K562 (cell line): ENCODE results near the gene STMP1. TPM values are rescaled to one million over a fixed set of nuclear protein-coding genes. Genes with fewer than 3 reads are reported as not detected.
A peak's percentile ranks its signal among the peaks of the same experiment; 100 is the strongest.

ENCODE experiments used
- ATAC-seq: fragments of 200-7000 bp; cut with Tn5 transposase; 3 replicates; pipeline ENCODE4 v1.9.1; 2020; ENCODE audit warnings: moderate library complexity
- BruUV-seq: library from RNA; stranded (reverse); fragments of 400-500 nt; replicated peaks from 2 replicates; lab custom pipeline; 2021; lab: Mats Ljungman, UMichigan
- CTCF ChIA-PET: fragments of 300-600 bp; formaldehyde crosslinking; extraction: SDS; loops from one replicate; lab custom pipeline; 2021; ENCODE audit warnings: low intra/inter-chr PET ratio; lab: Yijun Ruan, JAX
- POLR2A ChIA-PET: fragments of 300-600, 350-650 bp; sonication (Branson Sonifier 250); formaldehyde crosslinking; extraction: SDS; loops from one replicate; lab custom pipeline; 2021; ENCODE audit warnings: antibody characterized with exemption, inconsistent platforms; lab: Yijun Ruan, JAX
- DNase-seq, 4 experiments: peaks; one replicate each; pipeline versions ENCODE4 v3.0.0 to v3.0.0-alpha.2; 2011 to 2018; ENCODE audit warnings: low spot score in 3 of 4, mixed read lengths in 3 of 4; ENCODE audit errors: extremely low read depth in 1 of 4
- FAIRE-seq: peaks from 2 replicates; lab custom pipeline; 2011; peaks lifted over from hg19 to GRCh38; lab: Jason Lieb, UNC
- H2AFZ ChIP-seq: 2 replicates; pipeline ENCODE4 v1.6.0; 2011; ENCODE audit warnings: low read depth, low read length, control low read depth, inconsistent platforms
- H3K27ac ChIP-seq: fragments of 200-600 bp; 3 replicates; pipeline ENCODE4 v1.8.0; 2011; ENCODE audit warnings: low read depth, mild to moderate bottlenecking, control low read depth, inconsistent platforms, low read length, moderate library complexity, mixed read lengths; ENCODE audit errors: extremely low read depth
- H3K27me3 ChIP-seq, 2 experiments: fragments of 300-600 bp in 1 of 2; 2 replicates in 1 of 2; 3 replicates in 1 of 2; pipeline versions ENCODE4 v1.6.0 to v1.8.0; 2011; ENCODE audit warnings: inconsistent platforms in 2 of 2, low read length in 2 of 2, mild to moderate bottlenecking in 1 of 2, mixed read lengths in 1 of 2, moderate library complexity in 1 of 2; ENCODE audit not compliant: control insufficient read depth in 2 of 2, insufficient read depth in 2 of 2
- H3K36me3 ChIP-seq: fragments of 300-600 bp; 3 replicates; pipeline ENCODE4 v1.8.0; 2011; ENCODE audit warnings: mild to moderate bottlenecking, low read length, inconsistent platforms; ENCODE audit not compliant: control insufficient read depth, insufficient read depth
- H3K4me1 ChIP-seq, 2 experiments: fragments of 200-600 bp in 1 of 2; replicated peaks in 1 of 2; 2 replicates in 1 of 2; 3 replicates in 1 of 2; pipeline versions ENCODE4 v1.5.1 to v1.8.0; 2011; ENCODE audit warnings: inconsistent platforms in 2 of 2, low read length in 2 of 2, mild to moderate bottlenecking in 1 of 2, mixed read lengths in 1 of 2, moderate library complexity in 1 of 2; ENCODE audit not compliant: control insufficient read depth in 2 of 2, insufficient read depth in 2 of 2
- H3K4me2 ChIP-seq: 2 replicates; pipeline ENCODE4 v1.6.1; 2011; ENCODE audit warnings: low read length, control low read depth, inconsistent platforms, mixed read lengths; ENCODE audit not compliant: insufficient read depth
- H3K4me3 ChIP-seq: fragments of 200-600 bp; sonication (generic), shearing (Covaris generic); 2 replicates; pipeline ENCODE4 v1.5.1; 2016; ENCODE audit warnings: control low read depth, inconsistent platforms
- H3K79me2 ChIP-seq: fragments of 200-600 bp; 3 replicates; pipeline ENCODE4 v1.8.0; 2011; ENCODE audit warnings: low read length, inconsistent platforms; ENCODE audit not compliant: control insufficient read depth, insufficient read depth
- H3K9ac ChIP-seq, 2 experiments: 2 replicates each; pipeline versions ENCODE4 v1.6.0 to v1.6.1; 2011; ENCODE audit warnings: low read depth in 2 of 2, low read length in 2 of 2, control low read depth in 1 of 2, inconsistent platforms in 1 of 2, mild to moderate bottlenecking in 1 of 2, mixed read lengths in 1 of 2; ENCODE audit not compliant: insufficient read depth in 1 of 2
- H3K9me1 ChIP-seq: one replicate; pipeline ENCODE4 v1.6.0; 2011; ENCODE audit warnings: inconsistent platforms, mild to moderate bottlenecking, low read length, moderate library complexity; ENCODE audit not compliant: control insufficient read depth, insufficient read depth
- H3K9me3 ChIP-seq: replicated peaks from 2 replicates; pipeline ENCODE4 v1.5.1; 2011; ENCODE audit warnings: low read depth, low read length, inconsistent platforms; ENCODE audit not compliant: control insufficient read depth, insufficient read depth
- H4K20me1 ChIP-seq: replicated peaks from 2 replicates; pipeline ENCODE4 v1.6.1; 2011; ENCODE audit warnings: low read length, inconsistent platforms, mixed read lengths; ENCODE audit not compliant: control insufficient read depth, insufficient read depth
- E2F8 ChIP-seq: fragments of 450-650 bp; IDR thresholded peaks from 2 replicates; pipeline ENCODE4 v1.7.1; 2018; ENCODE audit warnings: mild to moderate bottlenecking, low read depth; ENCODE audit not compliant: partially characterized antibody
- PHF20 ChIP-seq: fragments of 450-650 bp; IDR thresholded peaks from 2 replicates; pipeline ENCODE4 v1.6.1; 2018; ENCODE audit not compliant: partially characterized antibody
- SP1 ChIP-seq: sonication (generic); formaldehyde crosslinking; IDR thresholded peaks from 2 replicates; pipeline ENCODE4 v1.8.1; 2022; ENCODE audit warnings: mild to moderate bottlenecking, missing genetic modification reagents
- SRSF7 ChIP-seq: fragments of 200-400 bp; formaldehyde crosslinking; optimal IDR thresholded peaks from 2 replicates; pipeline ENCODE3; 2017; ENCODE audit warnings: mild to moderate bottlenecking, low read depth, low read length
- ZNF655 ChIP-seq: fragments of 250-450 bp; sonication (Bioruptor Pico); IDR thresholded peaks from 2 replicates; pipeline ENCODE4 v1.5.0; 2021
- WGBS: fragments of 100-300 bp; shearing (Covaris generic); methylation state at CpG from one replicate; pipeline ENCODE4 v1.1.6; 2016; ENCODE audit warnings: low coverage, mixed read lengths; ENCODE audit not compliant: insufficient coverage; ENCODE audit errors: missing lambda C conversion rate; 5-methylcytosine and 5-hydroxymethylcytosine counted together
- in situ Hi-C: fragments of 300-500 bp; cut with MboI; formaldehyde crosslinking; loops from 4 replicates; pipeline ENCODE4 v1.15.0; 2018; ENCODE audit warnings: inconsistent platforms, mixed read lengths
- intact Hi-C: fragments of 100-400 bp; cut with micrococcal nuclease; formaldehyde crosslinking; loops from 2 replicates; pipeline ENCODE4 v1.14.2; 2022
- polyA plus RNA-seq, 8 experiments: library from polyadenylated mRNA; depleted of rRNA in 4 of 8; stranded (reverse) in 5 of 8; unstranded in 3 of 8; fragments of >200 nt; fragmentation: Nextera tagmentation in 2 of 8; fragmentation: Illumina TruSeq in 1 of 8; extraction: Ambion mirVana in 2 of 8; extraction: Trizol in 1 of 8; gene quantifications; 2 replicates each; pipeline versions ENCODE4 v1.2.1 to v1.2.3, GENCODE V29; 2011 to 2014; ENCODE audit warnings: inconsistent platforms in 1 of 8, missing spikeins in 1 of 8
- total RNA-seq, 7 experiments: library from RNA; depleted of rRNA in 6 of 7; stranded (reverse); fragments of >200 nt in 6 of 7; fragmentation: Illumina TruSeq in 2 of 7; extraction: Trizol in 2 of 7; gene quantifications; 2 replicates each; pipeline versions ENCODE4 v1.2.1 to v1.2.3, GENCODE V29; 2011 to 2021; ENCODE audit warnings: low replicate concordance in 1 of 7

Gene STMP1
- total and polyA plus RNA-seq, 9 of the 15 experiments (the other 6 are each of a cell fraction or from before 2014, with no cell fraction given), result 10.6 to 249 (median 56.8) TPM

- peak; percentile 26 for ATAC-seq
- Histone ChIP-seq H3K4me1 (no peaks in the 10 kb centered on the region), H3K27me3 (peaks cover 5 to 34% of the 10 kb centered on the region in 2 experiments; a peak in 4 of 5 replicates), H3K79me2 (no peaks in the 10 kb centered on the region), H3K4me2 (no peak overlapping the region), H2AFZ (no peak overlapping the region), H3K36me3 (no peaks in the 10 kb centered on the region), H3K4me3 (no peak overlapping the region), H3K27ac (no peak overlapping the region), H4K20me1 (no peaks in the 10 kb centered on the region), H3K9me3 (no peaks in the 10 kb centered on the region), H3K9ac (no peak overlapping the region; a peak in 1 of 4 replicates), H3K9me1 (no peaks in the 10 kb centered on the region)
- CTCF ChIA-PET, result no interaction called here
- POLR2A ChIA-PET, result interaction anchor here (0.6 to 1.0 kb wide), 2 partner anchors 12 to 16 kb away, joined by 3 read pairs; no protein-coding TSS in a partner anchor
- 4% methylated on average over 8 of the region's 8 CpGs for WGBS
- intact Hi-C loops (no loop called here), in situ Hi-C loops (no loop called here)
- no peak for FAIRE-seq
- TF ChIP-seq SRSF7 (no peak), PHF20 (no peak), SP1 (CRISPR knock-in tag) (no peak), E2F8 (no peak), ZNF655 (CRISPR knock-in tag) (no peak)
- no TSS peak for BruUV-seq
- no peak for DNase-seq
Measured at GRCh38 chr7:135697276-135698049, 35.1 kb downstream of the STMP1 start.
